NCI-H1092 (cell line): ENCODE data around the gene PRKCH.

Source experiments
- DNase-seq: peaks from one replicate; lab custom pipeline; 2025; lab: John Stamatoyannopoulos, UW

PRKCH gene

GRCh38 chr14:61491876-61492434, 170.6 kb downstream of the PRKCH start:
- no peak for DNase-seq

GRCh38 chr14:61492474-61492873, 171.1 kb downstream of the PRKCH start:
- no peak for DNase-seq

GRCh38 chr14:61493239-61493638, 171.9 kb downstream of the PRKCH start:
- no peak for DNase-seq

GRCh38 chr14:61494018-61494417, 172.6 kb downstream of the PRKCH start:
- no peak for DNase-seq

GRCh38 chr14:61495809-61496208, 174.4 kb downstream of the PRKCH start:
- no peak for DNase-seq

GRCh38 chr14:61498303-61498702, 176.9 kb downstream of the PRKCH start:
- DNase-seq, result no peak

GRCh38 chr14:61498811-61499210, 177.4 kb downstream of the PRKCH start:
- no peak for DNase-seq

- no peak for DNase-seq
These were observed 178.6 kb downstream of the PRKCH start for GRCh38 chr14:61499991-61500390.

GRCh38 chr14:61501714-61502458, 180.5 kb downstream of the PRKCH start:
- no peak for DNase-seq

GRCh38 chr14:61502459-61503093, 181.2 kb downstream of the PRKCH start:
- DNase-seq, result no peak

GRCh38 chr14:61503167-61503801, 181.9 kb downstream of the PRKCH start:
- DNase-seq, result no peak

- DNase-seq, result no peak
These were observed 183.5 kb downstream of the PRKCH start for GRCh38 chr14:61504901-61505300.

GRCh38 chr14:61505815-61506809, 184.7 kb downstream of the PRKCH start:
- no peak for DNase-seq

GRCh38 chr14:61508526-61508925, 187.1 kb downstream of the PRKCH start:
- DNase-seq, result no peak

GRCh38 chr14:61510736-61511557, 189.6 kb downstream of the PRKCH start:
- DNase-seq, result no peak

- no peak for DNase-seq
These were observed 190.2 kb downstream of the PRKCH start for GRCh38 chr14:61511558-61511948.

- DNase-seq, result no peak
These were observed 190.9 kb downstream of the PRKCH start for GRCh38 chr14:61512026-61512834.

GRCh38 chr14:61513986-61514830, 192.8 kb downstream of the PRKCH start:
- no peak for DNase-seq

- DNase-seq, result no peak
These were observed 193.5 kb downstream of the PRKCH start for GRCh38 chr14:61514927-61515326.
